ENCODE data around the gene TP63. TPM values are rescaled to one million over a fixed set of nuclear protein-coding genes. Genes with fewer than 3 reads are reported as not detected.

The TP63 gene
- total and polyA plus RNA-seq, 9 donors, result 7.0 to 26.5 (median 14.8) TPM

DNA sequence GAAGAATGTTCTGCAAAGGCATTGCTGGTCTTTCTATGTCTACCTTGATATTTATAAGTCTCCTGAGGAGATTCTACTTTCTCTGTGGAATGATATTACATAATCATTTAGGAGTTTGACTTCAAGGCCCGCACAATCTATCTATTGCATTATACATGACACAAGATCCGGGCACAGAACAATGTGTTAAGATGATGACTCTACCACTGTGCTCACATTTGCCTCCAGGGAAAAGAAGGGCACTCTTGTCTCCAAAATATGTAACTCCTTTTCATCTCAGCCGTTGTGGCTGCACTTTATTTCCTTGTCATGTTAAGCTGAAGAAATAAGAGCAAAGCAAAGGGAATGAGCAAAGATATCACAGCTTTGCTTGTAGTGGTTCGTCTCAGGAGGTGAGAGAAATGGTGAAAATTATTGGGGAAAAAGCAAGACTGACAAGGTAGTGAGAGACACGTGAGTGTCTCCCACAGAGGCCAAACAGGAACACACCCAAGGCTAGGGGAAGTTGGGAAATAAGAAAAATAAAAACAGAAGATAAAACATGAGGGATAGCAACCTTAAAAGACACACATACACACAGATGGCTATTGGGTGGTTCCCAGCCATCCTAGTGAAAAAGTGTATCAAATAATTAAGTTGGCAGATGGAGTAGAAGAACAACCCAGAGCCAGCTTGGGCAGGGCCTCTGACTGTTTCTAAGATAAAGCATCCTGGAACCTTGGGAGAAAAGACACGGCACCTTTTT is 305.2 kb downstream of the TP63 start:
- Histone ChIP-seq H3K4me3 (ENCODE audit: low read length) (no peak overlapping the region), H3K36me3 (ENCODE audit: control insufficient read depth, insufficient read depth, low read length) (no peaks in the 10 kb centered on the region), H3K9me3 (replicated peaks; ENCODE audit: control insufficient read depth, low read depth, low read length) (no peaks in the 10 kb centered on the region), H3K27me3 (ENCODE audit: control insufficient read depth, insufficient read depth, low read length) (no peaks in the 10 kb centered on the region), H3K27ac (ENCODE audit: low read length) (no peak overlapping the region), H3K4me1 (ENCODE audit: control insufficient read depth, insufficient read depth, low read length) (no peaks in the 10 kb centered on the region)
- DNase-seq, result no peak
- whole genome bisulfite sequencing (ENCODE audit: insufficient coverage), result 83% methylated on average over 1 of the region's 6 CpGs

DNA sequence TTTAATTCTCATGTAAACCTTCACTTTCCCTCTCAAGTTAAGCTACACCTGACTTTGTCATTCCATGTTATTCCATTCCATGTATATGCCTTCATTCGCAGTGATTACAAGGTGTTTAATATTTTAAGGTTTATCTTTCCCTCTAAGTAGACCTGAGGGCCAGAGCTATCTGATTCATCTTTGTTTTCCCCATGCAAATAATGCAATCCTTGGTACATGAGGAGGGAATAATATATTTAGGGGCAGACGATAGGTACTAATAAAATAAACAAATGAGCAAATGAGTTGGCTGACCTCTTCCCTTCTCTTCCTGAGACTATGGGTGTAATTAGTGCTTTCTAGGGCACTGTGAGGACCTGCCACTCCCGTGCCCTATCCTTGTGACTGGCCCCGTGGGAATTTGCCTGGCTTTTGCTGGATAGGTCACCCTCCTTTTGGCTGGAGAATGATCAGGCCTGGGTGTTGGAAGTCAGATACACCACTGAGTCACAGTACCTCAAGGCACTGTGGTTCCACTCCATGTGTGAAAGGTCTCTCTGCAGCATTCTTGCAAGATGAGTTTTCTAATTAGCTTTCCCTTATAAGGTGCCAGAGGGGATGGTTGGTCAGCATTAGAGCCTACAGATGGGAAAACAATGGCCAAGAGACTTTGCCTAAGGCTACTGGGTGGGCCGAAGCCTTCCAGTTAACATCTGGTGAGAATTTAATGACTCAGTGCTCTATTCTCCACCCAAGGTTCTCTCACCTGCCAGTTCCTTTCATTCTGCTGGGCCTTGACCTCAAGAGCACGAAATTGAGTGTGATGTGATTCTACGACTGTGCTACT is 306.3 kb downstream of the TP63 start:
- no peak overlapping the region for H3K27ac ChIP-seq (ENCODE audit: low read length)
- no peak overlapping the region for H3K4me3 ChIP-seq (ENCODE audit: low read length)
- 80% methylated on average over 2 of the region's 7 CpGs for WGBS (ENCODE audit: insufficient coverage)
- H3K27me3 ChIP-seq (ENCODE audit: control insufficient read depth, insufficient read depth, low read length), result no peaks in the 10 kb centered on the region
- no peak for DNase-seq
- H3K9me3 ChIP-seq (replicated peaks; ENCODE audit: control insufficient read depth, low read depth, low read length), result no peaks in the 10 kb centered on the region
- no peaks in the 10 kb centered on the region for H3K36me3 ChIP-seq (ENCODE audit: control insufficient read depth, insufficient read depth, low read length)
- H3K4me1 ChIP-seq (ENCODE audit: control insufficient read depth, insufficient read depth, low read length), result no peaks in the 10 kb centered on the region

DNA sequence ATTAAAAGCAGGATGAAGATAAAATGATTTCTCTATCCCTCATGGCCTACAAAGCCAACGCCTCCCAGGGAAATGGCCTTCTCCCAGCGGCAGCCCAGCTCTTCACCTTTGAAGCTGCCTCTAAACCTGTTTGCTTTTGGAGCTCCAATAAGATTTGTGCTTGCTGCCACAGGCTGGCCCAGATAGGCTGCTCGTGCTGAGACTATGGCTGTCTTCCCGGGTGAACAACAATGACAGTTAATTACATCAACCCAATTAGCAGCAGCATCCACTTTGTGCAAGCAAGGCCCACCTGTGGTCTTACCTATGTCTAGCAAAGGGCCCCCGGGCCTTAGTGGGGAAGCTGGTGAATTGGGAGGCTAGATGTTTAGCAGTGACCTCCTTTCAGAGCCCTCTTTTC is 309.9 kb downstream of the TP63 start:
- no peak overlapping the region for H3K4me3 ChIP-seq (ENCODE audit: low read length)
- no peaks in the 10 kb centered on the region for H3K36me3 ChIP-seq (ENCODE audit: control insufficient read depth, insufficient read depth, low read length)
- H3K27ac ChIP-seq (ENCODE audit: low read length), result no peak overlapping the region
- no peaks in the 10 kb centered on the region for H3K4me1 ChIP-seq (ENCODE audit: control insufficient read depth, insufficient read depth, low read length)
- no peaks in the 10 kb centered on the region for H3K9me3 ChIP-seq (replicated peaks; ENCODE audit: control insufficient read depth, low read depth, low read length)
- WGBS (ENCODE audit: insufficient coverage), result 88% methylated on average over 3 of the region's 5 CpGs
- DNase-seq, result no peak
- H3K27me3 ChIP-seq (ENCODE audit: control insufficient read depth, insufficient read depth, low read length), result no peaks in the 10 kb centered on the region

DNA sequence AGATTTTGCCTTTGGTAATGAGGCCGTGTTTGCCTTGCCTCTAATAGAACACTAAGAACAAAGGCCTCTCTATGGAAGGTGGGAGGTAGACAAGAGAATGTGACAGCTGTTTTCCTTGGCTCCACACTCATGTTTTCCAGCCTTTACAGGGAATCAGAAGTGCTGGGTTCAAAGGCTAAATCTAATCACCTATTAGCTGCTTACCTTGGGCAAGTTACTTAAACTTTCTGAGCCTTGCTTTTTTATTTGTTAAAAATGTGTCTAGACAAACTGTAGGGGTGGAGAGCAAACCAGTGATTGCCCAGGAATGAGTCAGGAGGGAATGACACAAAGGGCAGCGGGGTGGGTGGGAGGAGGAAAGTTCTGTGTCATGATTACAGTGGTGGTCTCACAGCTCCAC is 310.5 kb downstream of the TP63 start:
- no CpG with 5 or more reads among the region's 2 CpGs for WGBS (ENCODE audit: insufficient coverage)
- Histone ChIP-seq H3K27me3 (ENCODE audit: control insufficient read depth, insufficient read depth, low read length) (no peaks in the 10 kb centered on the region), H3K9me3 (replicated peaks; ENCODE audit: control insufficient read depth, low read depth, low read length) (no peaks in the 10 kb centered on the region), H3K36me3 (ENCODE audit: control insufficient read depth, insufficient read depth, low read length) (no peaks in the 10 kb centered on the region), H3K4me1 (ENCODE audit: control insufficient read depth, insufficient read depth, low read length) (no peaks in the 10 kb centered on the region), H3K27ac (ENCODE audit: low read length) (no peak overlapping the region), H3K4me3 (ENCODE audit: low read length) (no peak overlapping the region)
- no peak for DNase-seq

DNA sequence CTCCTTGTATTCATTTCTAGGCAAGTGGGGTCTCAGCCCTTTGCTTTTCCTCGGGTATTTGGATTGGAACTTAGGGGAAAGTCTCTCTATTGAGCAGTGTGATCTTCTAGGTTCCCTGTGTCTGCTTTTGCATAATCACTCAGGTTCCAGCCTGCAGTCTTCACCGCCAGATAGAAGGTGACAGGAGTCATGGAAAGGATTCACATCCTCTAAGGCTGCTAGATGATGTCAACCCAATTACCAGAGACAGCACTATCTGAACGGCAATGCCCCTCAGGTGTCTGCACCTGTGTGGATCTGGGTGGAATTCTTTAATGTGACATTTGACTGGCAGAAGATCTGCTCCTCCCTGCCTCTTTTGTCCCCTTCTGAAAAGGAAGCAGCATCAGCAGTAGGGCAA is 311.8 kb downstream of the TP63 start:
- no peaks in the 10 kb centered on the region for H3K9me3 ChIP-seq (replicated peaks; ENCODE audit: control insufficient read depth, low read depth, low read length)
- WGBS (ENCODE audit: insufficient coverage), result no CpG with 5 or more reads among the region's 3 CpGs

DNA sequence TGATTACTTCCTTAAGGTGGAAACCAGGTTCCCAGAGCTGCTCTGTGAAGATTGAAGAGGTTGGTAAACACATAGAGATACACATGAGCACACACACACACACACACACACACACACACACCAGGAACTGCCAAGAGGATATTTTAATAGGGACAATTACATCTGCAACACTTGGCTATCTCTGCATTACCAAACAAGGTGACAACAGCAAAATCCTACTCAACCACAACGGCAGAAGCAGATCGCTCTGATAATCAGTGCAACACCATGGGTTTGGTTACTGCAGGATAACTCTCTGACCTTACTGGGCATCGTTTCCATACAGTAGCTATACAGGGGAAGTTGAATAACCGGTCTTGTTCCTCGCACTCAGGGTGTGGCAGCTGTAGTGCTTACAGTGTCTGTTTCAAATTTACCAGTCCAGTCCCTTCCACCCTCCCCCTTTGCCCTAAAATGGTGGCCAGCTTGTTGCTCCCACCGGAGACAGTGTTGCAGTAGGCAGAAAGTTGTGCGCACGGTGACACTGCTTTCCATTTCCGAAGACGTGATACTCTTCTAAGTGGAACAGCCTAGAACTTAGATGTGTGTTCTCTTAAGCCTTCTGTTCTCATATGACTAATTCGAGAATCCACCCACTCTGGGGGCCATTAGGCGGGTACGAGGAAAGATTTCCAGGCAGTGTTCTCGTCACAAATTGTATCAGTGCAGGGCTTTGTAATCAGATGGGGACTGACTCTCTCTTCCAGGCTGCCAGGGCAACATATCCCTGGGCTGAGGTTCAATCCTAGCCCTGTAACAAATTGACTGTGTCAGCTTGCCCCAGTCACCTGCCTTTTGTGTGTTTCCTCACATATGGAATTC is 313.3 kb downstream of the TP63 start:
- Histone ChIP-seq H3K27me3 (ENCODE audit: control insufficient read depth, insufficient read depth, low read length) (no peaks in the 10 kb centered on the region), H3K4me3 (ENCODE audit: low read length) (no peak overlapping the region), H3K36me3 (ENCODE audit: control insufficient read depth, insufficient read depth, low read length) (no peaks in the 10 kb centered on the region), H3K27ac (ENCODE audit: low read length) (no peak overlapping the region), H3K9me3 (replicated peaks; ENCODE audit: control insufficient read depth, low read depth, low read length) (no peaks in the 10 kb centered on the region), H3K4me1 (ENCODE audit: control insufficient read depth, insufficient read depth, low read length) (no peaks in the 10 kb centered on the region)
- WGBS (ENCODE audit: insufficient coverage), result 94% methylated on average over 8 of the region's 14 CpGs
- DNase-seq, result no peak

More for the DNA sequence above, 311.8 kb downstream of the TP63 start:
- Histone ChIP-seq H3K4me3 (ENCODE audit: low read length) (no peak overlapping the region), H3K36me3 (ENCODE audit: control insufficient read depth, insufficient read depth, low read length) (no peaks in the 10 kb centered on the region), H3K4me1 (ENCODE audit: control insufficient read depth, insufficient read depth, low read length) (no peaks in the 10 kb centered on the region), H3K27me3 (ENCODE audit: control insufficient read depth, insufficient read depth, low read length) (no peaks in the 10 kb centered on the region), H3K27ac (ENCODE audit: low read length) (no peak overlapping the region)
- no peak for DNase-seq

DNA sequence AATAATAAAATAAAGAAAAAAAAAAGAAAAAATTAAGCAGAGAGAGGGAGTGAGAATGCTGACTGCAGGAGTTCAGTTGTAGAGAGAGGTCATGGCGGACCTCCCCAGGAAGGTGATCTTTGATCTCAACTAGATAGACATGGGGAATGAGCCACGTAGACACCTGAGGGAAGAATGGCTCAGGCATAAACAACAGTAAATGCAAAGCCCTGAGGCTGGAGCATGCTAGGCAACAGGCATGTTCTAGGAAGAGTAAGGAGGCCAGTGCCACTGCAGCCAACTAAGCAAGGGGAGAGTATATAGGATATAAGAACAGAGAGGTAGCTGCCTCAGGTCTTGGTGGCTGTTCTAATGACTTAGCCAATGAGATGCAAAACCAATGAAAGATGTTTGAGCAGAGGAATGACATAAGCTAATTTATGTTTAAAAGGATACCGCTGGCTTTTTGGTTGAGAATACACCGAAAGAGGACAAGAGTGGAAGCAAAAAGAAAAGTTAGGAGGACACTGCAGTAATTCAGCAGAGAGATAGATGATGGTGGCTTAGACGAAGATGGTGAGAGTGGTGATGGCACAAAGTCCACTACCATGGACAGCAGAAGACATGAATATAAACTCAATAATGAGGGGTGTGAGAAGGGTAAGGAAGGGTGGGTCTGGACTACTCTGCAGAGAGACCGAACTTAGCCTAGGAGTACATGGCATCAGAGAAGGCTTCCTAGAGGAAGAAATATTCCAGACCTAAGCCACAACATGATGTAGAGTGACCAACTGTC is 314.9 kb downstream of the TP63 start:
- Histone ChIP-seq H3K4me3 (ENCODE audit: low read length) (no peak overlapping the region), H3K36me3 (ENCODE audit: control insufficient read depth, insufficient read depth, low read length) (no peaks in the 10 kb centered on the region), H3K27me3 (ENCODE audit: control insufficient read depth, insufficient read depth, low read length) (no peaks in the 10 kb centered on the region), H3K4me1 (ENCODE audit: control insufficient read depth, insufficient read depth, low read length) (no peaks in the 10 kb centered on the region), H3K9me3 (replicated peaks; ENCODE audit: control insufficient read depth, low read depth, low read length) (no peaks in the 10 kb centered on the region), H3K27ac (ENCODE audit: low read length) (no peak overlapping the region)
- WGBS (ENCODE audit: insufficient coverage), result 96% methylated on average over 5 of the region's 6 CpGs
- DNase-seq, result no peak

Data from muscle of leg (tissue), 11 donors.